Hepatocyte (in vitro differentiated cells): ENCODE results near the gene SLIT1. TPM values are rescaled to one million over a fixed set of nuclear protein-coding genes. Genes with fewer than 3 reads are reported as not detected.

ENCODE experiments used
- DNase-seq: peaks from one replicate; pipeline ENCODE4 v3.0.0-alpha.2; 2016; ENCODE audit warnings: low spot score
- H2AFZ ChIP-seq: fragments of 200-600 bp; sonication (generic); 2 replicates; pipeline ENCODE4 v1.6.0; 2016; ENCODE audit warnings: antibody characterized with exemption, mild to moderate bottlenecking
- H3K27ac ChIP-seq: fragments of 200-600 bp; sonication (generic); 2 replicates; pipeline ENCODE4 v1.5.1; 2016; ENCODE audit warnings: mild to moderate bottlenecking
- H3K27me3 ChIP-seq: fragments of 200-600 bp; sonication (generic); 2 replicates; pipeline ENCODE4 v1.6.1; 2016
- H3K36me3 ChIP-seq: fragments of 200-600 bp; sonication (generic); replicated peaks from 2 replicates; pipeline ENCODE4 v1.5.1; 2016; ENCODE audit warnings: low read depth; ENCODE audit not compliant: insufficient read depth
- H3K4me1 ChIP-seq: fragments of 200-600 bp; sonication (generic); 2 replicates; pipeline ENCODE4 v1.5.1; 2016; ENCODE audit warnings: mild to moderate bottlenecking, moderate library complexity; ENCODE audit not compliant: insufficient read depth
- H3K4me2 ChIP-seq: fragments of 200-600 bp; sonication (generic); 2 replicates; pipeline ENCODE4 v1.6.0; 2016
- H3K4me3 ChIP-seq: fragments of 200-600 bp; sonication (generic); 2 replicates; pipeline ENCODE4 v1.5.1; 2016; ENCODE audit warnings: mild to moderate bottlenecking
- H3K79me2 ChIP-seq: fragments of 200-600 bp; sonication (generic); 2 replicates; pipeline ENCODE4 v1.6.0; 2017; ENCODE audit warnings: mild to moderate bottlenecking
- H3K9me2 ChIP-seq: fragments of 200-600 bp; sonication (generic); replicated peaks from 2 replicates; pipeline ENCODE4 v1.6.0; 2017; ENCODE audit warnings: mild to moderate bottlenecking; ENCODE audit not compliant: insufficient read depth
- H3K9me3 ChIP-seq: fragments of 200-600 bp; sonication (generic); 2 replicates; pipeline ENCODE4 v1.5.1; 2016; ENCODE audit warnings: low read depth, mild to moderate bottlenecking
- H4K20me1 ChIP-seq: fragments of 200-600 bp; sonication (generic); 2 replicates; pipeline ENCODE4 v1.6.0; 2016; ENCODE audit warnings: mild to moderate bottlenecking; ENCODE audit not compliant: insufficient read depth, poor library complexity, severe bottlenecking
- CTCF ChIP-seq: fragments of 200-600 bp; sonication (generic); IDR thresholded peaks from 2 replicates; pipeline ENCODE4 v1.5.1; 2016; ENCODE audit warnings: antibody characterized with exemption, mild to moderate bottlenecking; ENCODE audit not compliant: poor library complexity
- EZH2 ChIP-seq: fragments of 200-600 bp; sonication (generic); IDR thresholded peaks from 2 replicates; pipeline ENCODE4 v1.6.1; 2016; ENCODE audit warnings: antibody characterized with exemption, mild to moderate bottlenecking, borderline replicate concordance
- EZH2phosphoT487 ChIP-seq: fragments of 200-600 bp; sonication (generic); IDR thresholded peaks from one replicate; pipeline ENCODE4 v1.6.1; 2018; ENCODE audit warnings: antibody characterized with exemption, mild to moderate bottlenecking, low read depth, moderate library complexity; ENCODE audit not compliant: unreplicated experiment, severe bottlenecking
- WGBS: methylation state at CpG from one replicate; pipeline ENCODE4 v1.1.6; 2016; ENCODE audit warnings: low lambda C conversion rate; ENCODE audit errors: missing lambda C conversion rate; 5-methylcytosine and 5-hydroxymethylcytosine counted together
- polyA plus RNA-seq: library from polyadenylated mRNA; unstranded; fragments of >200 nt; fragmentation: Nextera tagmentation; extraction: Ambion mirVana; gene quantifications from 2 replicates; pipeline ENCODE4 v1.2.1, GENCODE V29; 2016
- total RNA-seq: library from RNA; depleted of rRNA; stranded (reverse); fragments of >200 nt; gene quantifications from 2 replicates; pipeline ENCODE4 v1.2.3, GENCODE V29; 2014

SLIT1 gene
- total and polyA plus RNA-seq, 2 experiments from 2014 or later, result 0.47 to 0.65 TPM

DNA sequence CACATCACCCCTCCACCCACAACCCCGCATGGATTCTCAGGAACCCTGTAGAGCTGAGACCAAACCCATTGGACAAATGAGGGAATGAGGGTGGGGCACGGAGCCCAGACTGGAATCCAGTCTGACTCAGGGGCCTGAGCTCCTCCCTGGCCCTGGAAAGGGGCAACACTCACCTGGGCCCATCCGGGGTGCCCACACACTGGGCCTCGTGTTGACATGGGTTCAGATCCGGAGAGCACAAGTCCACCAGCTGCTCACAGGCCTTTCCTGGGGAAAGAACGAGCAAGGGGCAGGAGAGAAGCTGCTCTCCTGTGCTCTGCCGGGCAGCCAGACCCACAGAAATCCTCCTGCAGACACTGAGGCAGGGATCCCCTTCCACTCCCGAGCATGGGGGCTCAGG, 172.2 kb downstream of the SLIT1 start:
- no peak for DNase-seq
- Histone ChIP-seq H3K4me3 (no peak overlapping the region), H3K79me2 (no peaks in the 10 kb centered on the region), H3K4me2 (no peak overlapping the region), H4K20me1 (no peaks in the 10 kb centered on the region), H3K27me3 (no peaks in the 10 kb centered on the region), H3K9me2 (no peaks in the 10 kb centered on the region), H3K36me3 (no peaks in the 10 kb centered on the region), H3K27ac (no peak overlapping the region), H3K4me1 (no peaks in the 10 kb centered on the region), H2AFZ (no peak overlapping the region), H3K9me3 (no peaks in the 10 kb centered on the region)
- 95% methylated on average over 8 of the region's 8 CpGs for WGBS
- no peak for TF ChIP-seq EZH2
- no peak for TF ChIP-seq CTCF
- TF ChIP-seq EZH2phosphoT487, result no peak

DNA sequence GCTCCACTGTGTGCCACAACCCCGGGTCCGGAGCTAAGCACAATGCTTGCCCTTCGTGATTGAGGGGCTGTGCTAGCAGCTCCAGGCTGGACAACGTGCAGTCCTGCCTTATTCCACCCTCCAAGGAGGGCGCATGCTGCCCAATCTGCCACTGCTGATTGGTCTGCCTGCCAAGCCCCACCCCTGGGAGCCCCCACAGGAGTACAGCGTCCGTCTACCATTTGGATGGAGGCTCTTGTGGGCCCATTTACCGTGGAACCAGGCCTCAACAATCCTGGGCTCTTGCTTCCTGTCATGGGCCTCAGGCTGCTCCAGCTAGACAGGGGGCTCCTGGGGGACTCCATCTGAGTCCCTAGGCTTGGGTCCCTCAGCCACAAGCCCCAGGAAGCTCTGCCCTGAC, 173.3 kb downstream of the SLIT1 start:
- Histone ChIP-seq H3K9me2 (no peaks in the 10 kb centered on the region), H3K27me3 (no peaks in the 10 kb centered on the region), H3K79me2 (no peaks in the 10 kb centered on the region), H3K4me2 (no peak overlapping the region), H3K9me3 (peaks cover 6% of the 10 kb centered on the region), H2AFZ (no peak overlapping the region), H3K4me3 (no peak overlapping the region), H4K20me1 (no peaks in the 10 kb centered on the region), H3K36me3 (no peaks in the 10 kb centered on the region), H3K27ac (no peak overlapping the region), H3K4me1 (no peaks in the 10 kb centered on the region)
- TF ChIP-seq EZH2 (no peak), EZH2phosphoT487 (no peak), CTCF (no peak)
- no peak for DNase-seq
- WGBS, result 84% methylated on average over 8 of the region's 8 CpGs

DNA sequence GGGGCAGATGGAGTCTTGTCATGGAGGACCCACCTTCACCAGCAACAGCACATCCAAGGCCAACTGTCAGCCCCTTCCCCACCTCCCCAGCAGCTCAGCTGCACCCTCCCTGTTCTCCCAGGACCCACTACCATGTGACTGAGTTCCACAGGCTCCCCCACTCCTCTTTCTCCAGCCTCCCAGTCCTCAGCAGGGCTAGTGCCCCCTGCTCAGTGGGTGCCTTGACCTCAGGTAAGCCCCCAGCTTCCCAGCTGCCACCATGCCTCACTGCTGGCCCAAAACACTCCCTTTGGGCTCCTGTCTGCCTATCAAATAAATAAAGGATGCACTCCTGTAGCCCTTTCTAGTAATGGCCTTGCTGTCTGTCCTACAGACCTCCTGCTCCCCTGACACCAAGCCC, 174.4 kb downstream of the SLIT1 start:
- Histone ChIP-seq H3K4me1 (no peaks in the 10 kb centered on the region), H3K36me3 (no peaks in the 10 kb centered on the region), H3K9me2 (no peaks in the 10 kb centered on the region), H2AFZ (no peak overlapping the region), H4K20me1 (no peaks in the 10 kb centered on the region), H3K4me3 (no peak overlapping the region), H3K27me3 (no peaks in the 10 kb centered on the region), H3K9me3 (peaks cover 6% of the 10 kb centered on the region), H3K4me2 (no peak overlapping the region), H3K79me2 (no peaks in the 10 kb centered on the region), H3K27ac (no peak overlapping the region)
- DNase-seq, result no peak
- no peak for TF ChIP-seq EZH2phosphoT487
- TF ChIP-seq CTCF, result no peak
- no peak for TF ChIP-seq EZH2

DNA sequence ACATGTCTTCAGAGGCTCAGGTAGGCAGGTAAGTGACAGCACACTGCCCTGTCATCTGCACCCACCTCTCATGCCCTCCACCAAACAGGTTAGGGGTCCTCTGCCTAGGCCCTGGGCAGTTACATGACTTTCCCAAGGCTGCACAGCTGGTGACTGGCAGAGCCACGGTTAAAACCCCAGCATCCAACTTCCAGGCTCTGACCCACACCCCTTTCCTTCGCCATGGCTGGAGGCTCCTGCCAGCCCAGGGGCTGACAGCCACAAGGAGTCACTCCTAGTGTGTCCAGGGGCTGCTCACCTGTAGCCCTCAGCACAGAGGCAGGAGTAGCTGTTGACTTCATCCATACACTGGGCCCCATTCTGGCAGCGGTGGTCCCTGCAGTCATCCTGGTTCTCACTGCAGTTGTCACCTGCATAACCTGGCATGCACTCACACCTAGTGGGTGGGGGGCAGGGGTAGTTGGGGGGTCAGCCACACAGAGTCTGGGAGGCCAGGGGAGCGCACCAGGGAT, 175.0 kb downstream of the SLIT1 start:
- no peak overlapping the region for H3K4me2 ChIP-seq
- no peaks in the 10 kb centered on the region for H4K20me1 ChIP-seq
- no peak for TF ChIP-seq EZH2phosphoT487
- TF ChIP-seq EZH2, result no peak
- TF ChIP-seq CTCF, result no peak
- H3K4me1 ChIP-seq, result no peaks in the 10 kb centered on the region
- H3K9me3 ChIP-seq, result peaks cover 6% of the 10 kb centered on the region
- H3K27ac ChIP-seq, result no peak overlapping the region
- H3K9me2 ChIP-seq, result no peaks in the 10 kb centered on the region
- DNase-seq, result no peak
- H2AFZ ChIP-seq, result no peak overlapping the region
- H3K27me3 ChIP-seq, result no peaks in the 10 kb centered on the region
- no peak overlapping the region for H3K4me3 ChIP-seq
- 89% methylated on average over 4 of the region's 4 CpGs for WGBS
- H3K79me2 ChIP-seq, result no peaks in the 10 kb centered on the region
- no peaks in the 10 kb centered on the region for H3K36me3 ChIP-seq
